Measurements from ENCODE around the gene DHH. TPM values are rescaled to one million over a fixed set of nuclear protein-coding genes. Genes with fewer than 3 reads are reported as not detected.
A peak's percentile ranks its signal among the peaks of the same experiment; 100 is the strongest.

Gene DHH
- total RNA-seq, 1 experiment from 2014 or later: 0.39 TPM

DNA sequence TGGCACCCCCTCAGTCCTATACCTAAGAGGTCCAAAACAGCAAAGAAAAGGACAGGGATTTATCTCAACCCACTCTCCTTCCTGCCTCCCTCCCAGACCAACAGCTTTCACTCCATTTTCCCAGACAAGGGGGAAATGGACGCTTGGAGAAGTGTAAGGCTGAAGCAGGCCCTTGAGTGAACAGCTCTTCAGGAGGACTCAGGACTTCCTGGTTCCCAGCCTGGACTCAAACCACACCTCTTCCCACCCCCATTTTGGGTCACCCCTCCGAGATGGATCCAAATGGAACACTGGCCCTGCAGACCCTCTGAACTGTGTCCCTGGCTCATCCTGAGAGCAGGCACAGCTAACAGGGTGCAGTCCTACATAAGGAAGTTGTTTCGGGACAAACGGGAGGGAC, 36.7 kb downstream of the DHH start:
- TF ChIP-seq CTCF (conservative IDR thresholded peaks at IDR 0.05; ENCODE audit: low read depth, low read length): no peak
- no peak for TF ChIP-seq EZH2 (IDR thresholded peaks at IDR 0.05; ENCODE audit: borderline replicate concordance, low read depth, low read length, poor library complexity, severe bottlenecking)
- peaks cover 28% of the 10 kb centered on the region for H3K36me3 ChIP-seq (ENCODE audit: insufficient read depth, low read length, poor library complexity, severe bottlenecking)
- peak overlapping the region; percentile 98 for H3K4me3 ChIP-seq (ENCODE audit: low read depth, low read length, poor library complexity, severe bottlenecking)
- H3K27ac ChIP-seq (ENCODE audit: low read depth, low read length, poor library complexity, severe bottlenecking): peak overlapping the region; percentile 100
- ChIA-PET POLR2A (ENCODE audit: low non-redundant PET) (interaction anchor here (1.1 kb wide), 1 partner anchor 73 kb away, joined by 3 read pairs; the partner anchor contains the start of gene TUBA1B), CTCF (no interaction called here)
- H3K4me1 ChIP-seq (ENCODE audit: insufficient read depth, low read length, poor library complexity, severe bottlenecking): peaks cover 18% of the 10 kb centered on the region
- no peaks in the 10 kb centered on the region for H3K9me3 ChIP-seq (ENCODE audit: low read depth, low read length, poor library complexity, severe bottlenecking)
- intact Hi-C loops (cut with micrococcal nuclease; ENCODE audit: unreplicated experiment): no loop called here
- no TSS peak for BruUV-seq (replicated peaks)
- DNase-seq (ENCODE audit: low spot score): no peak
- no peaks in the 10 kb centered on the region for H3K27me3 ChIP-seq (replicated peaks; ENCODE audit: insufficient read depth, low read depth, low read length, poor library complexity)

- Histone ChIP-seq H3K27ac (ENCODE audit: low read depth, low read length, poor library complexity, severe bottlenecking) (peak overlapping the region; percentile 1), H3K27me3 (replicated peaks; ENCODE audit: insufficient read depth, low read depth, low read length, poor library complexity) (no peaks in the 10 kb centered on the region), H3K36me3 (ENCODE audit: insufficient read depth, low read length, poor library complexity, severe bottlenecking) (peaks cover 44% of the 10 kb centered on the region), H3K9me3 (ENCODE audit: low read depth, low read length, poor library complexity, severe bottlenecking) (no peaks in the 10 kb centered on the region), H3K4me1 (ENCODE audit: insufficient read depth, low read length, poor library complexity, severe bottlenecking) (peaks cover 18% of the 10 kb centered on the region), H3K4me3 (ENCODE audit: low read depth, low read length, poor library complexity, severe bottlenecking) (peak overlapping the region; percentile 98)
- DNase-seq (ENCODE audit: low spot score): peak; percentile 83
- BruUV-seq (replicated peaks): no TSS peak
- POLR2A ChIA-PET (ENCODE audit: low non-redundant PET): no interaction called here
- intact Hi-C loops (cut with micrococcal nuclease; ENCODE audit: unreplicated experiment): no loop called here
- CTCF ChIA-PET: interaction anchor here (1.0 kb wide), 1 partner anchor 12 kb away, joined by 6 read pairs; no protein-coding TSS in a partner anchor
- no peak for TF ChIP-seq EZH2 (IDR thresholded peaks at IDR 0.05; ENCODE audit: borderline replicate concordance, low read depth, low read length, poor library complexity, severe bottlenecking)
- no peak for TF ChIP-seq CTCF (conservative IDR thresholded peaks at IDR 0.05; ENCODE audit: low read depth, low read length)
Observed at GRCh38 chr12:49055978-49056754, 38.4 kb downstream of the DHH start.

GRCh38 chr12:49055092-49055491, 39.5 kb downstream of the DHH start:
- H3K9me3 ChIP-seq (ENCODE audit: low read depth, low read length, poor library complexity, severe bottlenecking): no peaks in the 10 kb centered on the region
- DNase-seq (ENCODE audit: low spot score): no peak
- no TSS peak for BruUV-seq (replicated peaks)
- H3K4me1 ChIP-seq (ENCODE audit: insufficient read depth, low read length, poor library complexity, severe bottlenecking): peaks cover 20% of the 10 kb centered on the region
- no peak overlapping the region for H3K27ac ChIP-seq (ENCODE audit: low read depth, low read length, poor library complexity, severe bottlenecking)
- intact Hi-C loops (cut with micrococcal nuclease; ENCODE audit: unreplicated experiment): no loop called here
- ChIA-PET POLR2A (ENCODE audit: low non-redundant PET) (no interaction called here), CTCF (no interaction called here)
- H3K27me3 ChIP-seq (replicated peaks; ENCODE audit: insufficient read depth, low read depth, low read length, poor library complexity): no peaks in the 10 kb centered on the region
- H3K36me3 ChIP-seq (ENCODE audit: insufficient read depth, low read length, poor library complexity, severe bottlenecking): peaks cover 54% of the 10 kb centered on the region
- TF ChIP-seq EZH2 (IDR thresholded peaks at IDR 0.05; ENCODE audit: borderline replicate concordance, low read depth, low read length, poor library complexity, severe bottlenecking): no peak
- no peak for TF ChIP-seq CTCF (conservative IDR thresholded peaks at IDR 0.05; ENCODE audit: low read depth, low read length)
- H3K4me3 ChIP-seq (ENCODE audit: low read depth, low read length, poor library complexity, severe bottlenecking): no peak overlapping the region

Measured in A673 (cell line).